Stimulated activated naive CD8-positive, alpha-beta T cell treated with anti-CD3 and anti-CD28 coated beads, Interleukin-15, Interleukin-2, amounts not matched to agents 100 U/mL and 50 U/mL, for 24 hours (primary cell): Measurements from ENCODE around the gene MPO.

Experiments used
- ATAC-seq: fragments of 150-1000 bp; cut with Tn5 transposase; one replicate; pipeline ENCODE4 v1.10.0; 2021
- DNase-seq: peaks from one replicate; pipeline ENCODE4 v3.0.0; 2021

MPO gene

GRCh38 chr17:58279736-58280479 is 827 bp downstream of the MPO start:
- DNase-seq (no peak), ATAC-seq (no peak)

GRCh38 chr17:58279016-58279711 is 1.6 kb downstream of the MPO start:
- DNase-seq (no peak), ATAC-seq (no peak)

GRCh38 chr17:58278661-58279015 is 2.1 kb downstream of the MPO start:
- DNase-seq = no peak
- no peak for ATAC-seq

GRCh38 chr17:58277802-58278595 is 2.7 kb downstream of the MPO start:
- ATAC-seq (no peak), DNase-seq (no peak)

DNA sequence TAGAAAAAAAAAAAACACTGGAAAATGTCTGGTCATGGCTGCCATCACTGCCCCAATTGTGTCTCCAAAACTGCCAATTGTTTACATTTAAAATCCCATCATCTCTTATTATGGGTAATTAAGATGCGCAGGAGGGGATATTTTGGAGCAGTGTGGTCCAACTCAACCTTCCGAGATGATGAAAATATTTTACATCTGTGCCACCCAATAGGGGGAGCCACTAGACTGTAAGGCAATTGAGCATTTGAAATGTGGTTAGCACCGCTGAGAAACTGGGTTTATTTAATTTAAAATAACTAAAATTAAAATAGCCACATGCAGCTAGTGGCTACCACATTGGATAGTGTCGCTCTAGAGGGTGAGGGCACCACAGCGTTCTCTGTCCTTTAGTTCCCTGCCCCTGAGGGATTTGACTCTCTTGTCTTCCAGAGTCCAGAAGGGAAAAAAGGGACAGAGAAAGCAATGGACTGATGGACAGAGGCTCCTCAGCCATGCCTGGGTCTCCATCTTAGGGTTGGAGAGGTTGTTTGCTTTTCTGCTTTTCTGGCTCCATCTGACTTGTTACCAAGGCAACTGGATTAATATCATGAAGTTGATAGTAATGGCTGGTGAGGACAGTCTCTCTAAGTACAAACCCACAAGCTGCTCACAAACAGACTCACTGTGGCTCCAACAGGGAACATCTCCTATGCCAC is 3.5 kb downstream of the MPO start:
- DNase-seq = no peak
- no peak for ATAC-seq

DNA sequence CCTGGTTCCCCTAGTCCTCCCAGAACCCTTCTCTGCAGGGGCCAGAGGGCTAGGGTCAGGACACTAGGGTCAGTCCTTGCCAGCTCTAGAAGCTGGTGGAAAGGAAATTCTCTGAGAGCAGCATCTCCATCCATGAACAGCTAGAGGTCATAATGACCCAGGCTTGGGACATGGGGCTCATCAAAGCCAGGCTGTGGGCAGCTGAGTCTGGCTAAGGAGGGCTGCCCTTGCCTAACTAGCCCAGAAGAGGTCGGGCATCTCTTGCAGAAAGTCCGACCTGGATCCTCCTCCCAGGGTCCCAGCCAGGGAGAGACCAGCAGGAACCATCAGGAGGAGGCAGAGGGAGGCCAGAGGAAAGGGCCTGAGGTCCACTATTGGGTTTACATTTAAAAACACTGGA is 4.3 kb downstream of the MPO start:
- no peak for DNase-seq
- ATAC-seq = no peak

GRCh38 chr17:58275417-58275816 is 5.3 kb downstream of the MPO start:
- no peak for DNase-seq
- no peak for ATAC-seq

- ATAC-seq = no peak
Measured at GRCh38 chr17:58273453-58274104, 7.2 kb downstream of the MPO start.

DNA sequence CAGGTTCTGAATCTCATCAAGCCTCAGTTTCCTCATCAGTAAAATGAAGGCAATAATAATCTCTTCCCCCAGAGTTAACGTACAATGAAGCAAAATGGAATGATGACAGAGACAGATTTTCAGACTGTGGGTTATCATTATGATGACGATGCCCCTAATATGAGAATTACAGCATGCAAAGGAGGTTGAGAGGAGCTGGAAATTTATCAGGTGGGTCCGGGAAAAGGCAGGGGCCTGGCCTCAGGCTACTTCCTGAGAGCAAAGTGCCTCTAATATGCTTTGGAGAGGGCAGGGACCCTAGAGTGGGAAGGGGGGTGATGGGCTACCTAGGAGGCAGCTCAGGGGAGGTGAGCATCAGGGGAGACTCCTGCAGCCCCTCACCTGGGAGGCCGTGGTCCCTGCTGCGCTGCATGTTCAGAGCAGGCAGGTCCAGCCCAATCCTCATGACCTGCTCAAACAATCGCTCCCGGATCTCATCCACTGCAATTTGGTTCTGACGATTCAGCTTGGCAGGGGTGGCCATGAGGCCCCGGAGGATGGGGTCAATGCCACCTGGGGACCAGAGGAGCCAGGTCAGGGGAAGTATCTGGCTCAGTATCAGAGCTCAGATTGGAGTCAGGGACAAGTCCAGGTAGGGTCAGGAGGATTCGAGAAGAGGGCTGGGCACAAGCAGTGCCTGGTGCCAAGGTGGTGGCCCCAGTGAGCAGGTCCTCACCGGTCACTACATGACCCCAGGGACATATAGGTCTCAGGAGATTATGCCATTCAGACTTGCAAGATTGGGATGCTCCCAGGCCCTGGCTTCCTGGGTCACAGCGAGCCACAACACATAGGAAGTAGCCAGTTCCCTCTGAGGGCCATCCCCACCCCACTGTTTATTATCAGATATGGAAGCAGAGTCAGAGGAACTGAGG is 8.1 kb downstream of the MPO start:
- no peak for DNase-seq
- ATAC-seq = no peak

More at GRCh38 chr17:58273453-58274104, 7.2 kb downstream of the MPO start:
- no peak for DNase-seq

DNA sequence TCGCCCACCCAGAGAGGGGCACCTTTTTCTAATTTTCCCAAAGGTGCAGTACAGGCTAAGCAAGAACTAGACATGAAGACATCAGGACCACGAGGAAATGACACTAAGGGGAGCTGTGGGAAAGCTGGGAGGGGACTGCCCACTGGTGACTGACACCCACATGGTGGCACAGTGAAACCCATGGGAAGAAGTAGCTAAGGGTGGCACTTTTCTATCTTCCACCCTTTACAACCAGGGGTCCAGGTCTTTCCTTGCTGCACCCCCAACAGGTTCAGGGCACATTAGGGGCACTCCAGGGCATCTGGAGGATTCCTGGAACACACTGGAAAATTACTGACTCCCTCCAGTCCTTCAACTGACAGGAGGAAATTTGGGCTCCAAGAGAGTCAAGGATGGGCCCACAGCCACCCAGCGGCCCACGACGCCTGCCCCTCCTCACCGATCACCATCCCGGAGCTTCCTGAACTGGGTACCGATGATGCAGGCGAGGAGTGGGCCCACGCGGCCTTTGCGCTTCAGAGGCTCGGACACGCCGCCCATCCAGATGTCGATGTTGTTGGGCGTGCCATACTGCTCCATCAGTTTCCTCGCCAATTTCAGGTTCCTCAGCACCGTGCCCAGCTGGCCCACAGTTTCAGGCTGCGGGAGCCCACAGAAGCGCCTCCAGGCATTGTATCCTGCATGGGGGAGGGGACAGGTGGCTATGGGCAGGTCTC is 9.4 kb downstream of the MPO start:
- no peak for DNase-seq
- no peak for ATAC-seq

GRCh38 chr17:58270476-58271215 is 10.1 kb downstream of the MPO start:
- ATAC-seq (no peak), DNase-seq (no peak)

GRCh38 chr17:58269557-58270291 is 11.0 kb downstream of the MPO start:
- ATAC-seq (no peak), DNase-seq (no peak)

GRCh38 chr17:58268774-58269556 is 11.8 kb downstream of the MPO start:
- no peak for ATAC-seq
- DNase-seq = no peak

- no peak for ATAC-seq
- no peak for DNase-seq
Measured at GRCh38 chr17:58268326-58268725, 12.4 kb downstream of the MPO start.

- no peak for DNase-seq
- no peak for ATAC-seq
Measured at GRCh38 chr17:58267347-58268324, 13.1 kb downstream of the MPO start.
